Gastrocnemius medialis (tissue), 4 donors: ENCODE data around the gene TUT4. TPM values are rescaled to one million over a fixed set of nuclear protein-coding genes. Genes with fewer than 3 reads are reported as not detected.

Source experiments
- ATAC-seq, 2 donors: fragments of 150-250 bp; one replicate each; pipeline ENCODE4 v1.9.1; 2016
- DNase-seq, 2 donors: peaks; one replicate each; pipeline ENCODE4 v3.0.0-alpha.2; 2019
- H3K27ac ChIP-seq, 4 donors: fragments of 200-600 bp; sonication (generic); 1 replicate in 1 of 4; 2 replicates in 3 of 4; pipeline ENCODE4 v1.5.1; 2016 to 2018; ENCODE audit warnings: mild to moderate bottlenecking in 2 of 4, moderate library complexity in 1 of 4
- H3K27me3 ChIP-seq, 3 donors: fragments of 200-600 bp; sonication (generic) in 2 of 3; 1 replicate in 1 of 3; 2 replicates in 2 of 3; pipeline versions ENCODE4 v1.5.1 to v1.6.0; 2016 to 2019; ENCODE audit warnings: mild to moderate bottlenecking in 1 of 3, moderate library complexity in 1 of 3
- H3K36me3 ChIP-seq, 2 donors: fragments of 200-600 bp; sonication (generic) in 1 of 2; one replicate each; pipeline ENCODE4 v1.5.1; 2017 to 2018
- H3K4me1 ChIP-seq, 2 donors: fragments of 200-600 bp; sonication (generic) in 1 of 2; one replicate each; pipeline ENCODE4 v1.5.1; 2016 to 2017; ENCODE audit warnings: mild to moderate bottlenecking in 2 of 2
- H3K4me3 ChIP-seq, 4 donors: fragments of 200-600 bp; sonication (generic) in 3 of 4; 1 replicate in 1 of 4; 2 replicates in 3 of 4; pipeline ENCODE4 v1.5.1; 2016 to 2019; ENCODE audit warnings: mild to moderate bottlenecking in 2 of 4
- H3K9me3 ChIP-seq, 3 donors: fragments of 200-600 bp; sonication (generic) in 2 of 3; 1 replicate in 1 of 3; 2 replicates in 2 of 3; pipeline ENCODE4 v1.5.1; 2016 to 2019
- POLR2A ChIP-seq, 2 donors: fragments of 450-650 bp; IDR thresholded peaks; one replicate each; pipeline ENCODE4 v1.6.1; 2017; ENCODE audit warnings: antibody characterized with exemption in 2 of 2, mild to moderate bottlenecking in 2 of 2, moderate library complexity in 2 of 2
- in situ Hi-C, 4 donors: fragments of 200-750 bp; cut with MboI; loops; one replicate each; pipeline versions ENCODE4 v1.15.0 to v1.8.0; 2017; ENCODE audit warnings: low sequenced_read_pairs in 4 of 4
- intact Hi-C: fragments of 100-400 bp; cut with DNase I; formaldehyde crosslinking; loops from one replicate; pipeline ENCODE4 v1.15.1; 2023; ENCODE audit warnings: low total_unique reads
- total RNA-seq, 4 donors: library from RNA; depleted of rRNA; stranded (reverse); fragments of >200 nt; gene quantifications; one replicate each; pipeline versions ENCODE4 v1.1.0 to v1.2.3, GENCODE V29; 2016
- TF ChIP-seq, protein P1 (sequence below), 5 experiments: fragments of 450-650 bp in 3 of 5; fragments of 200-600 bp in 2 of 5; sonication (generic) in 2 of 5; IDR thresholded peaks in 4 of 5; conservative IDR thresholded peaks in 1 of 5; 1 replicate in 4 of 5; 2 replicates in 1 of 5; pipeline ENCODE4 v1.5.1; 2016 to 2019; ENCODE audit warnings: antibody characterized with exemption in 5 of 5, mild to moderate bottlenecking in 3 of 5, moderate library complexity in 3 of 5

Gene TUT4
- total RNA-seq, 4 donors from 2014 or later, result 51.7 to 152 (median 67.5) TPM

DNA sequence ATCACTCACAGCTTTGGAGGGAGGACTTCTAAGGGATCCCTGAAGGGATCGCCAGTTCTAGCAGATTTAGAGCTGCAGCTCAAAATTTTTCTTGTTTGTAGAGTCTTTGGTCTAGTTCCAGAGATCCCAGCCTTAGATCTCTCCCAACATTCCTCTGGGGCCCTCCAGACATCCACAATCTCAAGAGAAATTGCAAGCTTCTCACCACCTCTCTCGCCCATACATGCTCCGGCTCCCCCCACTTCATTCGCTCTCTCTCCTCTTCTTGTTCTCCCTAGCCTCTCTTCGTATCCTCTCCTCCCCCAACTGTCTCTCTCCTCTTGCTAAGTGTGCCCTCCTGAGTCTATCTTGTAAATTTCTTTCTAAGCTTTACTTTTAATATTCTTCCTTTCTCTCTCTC, 15.1 kb upstream of the TUT4 start:
- TF ChIP-seq, protein P1, sequence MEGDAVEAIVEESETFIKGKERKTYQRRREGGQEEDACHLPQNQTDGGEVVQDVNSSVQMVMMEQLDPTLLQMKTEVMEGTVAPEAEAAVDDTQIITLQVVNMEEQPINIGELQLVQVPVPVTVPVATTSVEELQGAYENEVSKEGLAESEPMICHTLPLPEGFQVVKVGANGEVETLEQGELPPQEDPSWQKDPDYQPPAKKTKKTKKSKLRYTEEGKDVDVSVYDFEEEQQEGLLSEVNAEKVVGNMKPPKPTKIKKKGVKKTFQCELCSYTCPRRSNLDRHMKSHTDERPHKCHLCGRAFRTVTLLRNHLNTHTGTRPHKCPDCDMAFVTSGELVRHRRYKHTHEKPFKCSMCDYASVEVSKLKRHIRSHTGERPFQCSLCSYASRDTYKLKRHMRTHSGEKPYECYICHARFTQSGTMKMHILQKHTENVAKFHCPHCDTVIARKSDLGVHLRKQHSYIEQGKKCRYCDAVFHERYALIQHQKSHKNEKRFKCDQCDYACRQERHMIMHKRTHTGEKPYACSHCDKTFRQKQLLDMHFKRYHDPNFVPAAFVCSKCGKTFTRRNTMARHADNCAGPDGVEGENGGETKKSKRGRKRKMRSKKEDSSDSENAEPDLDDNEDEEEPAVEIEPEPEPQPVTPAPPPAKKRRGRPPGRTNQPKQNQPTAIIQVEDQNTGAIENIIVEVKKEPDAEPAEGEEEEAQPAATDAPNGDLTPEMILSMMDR (IDR thresholded peaks at IDR 0.05 in 4 of 5, conservative IDR thresholded peaks at IDR 0.05 in 1 of 5), result no peak
- TF ChIP-seq POLR2A (IDR thresholded peaks at IDR 0.05), result no peak
- in situ Hi-C loops (no loop called here), intact Hi-C loops (no loop called here)
- DNase-seq (no peak), ATAC-seq (no peak)
- Histone ChIP-seq H3K27me3 (no peaks in the 10 kb centered on the region), H3K4me3 (no peak overlapping the region), H3K27ac (no peak overlapping the region), H3K9me3 (no peaks in the 10 kb centered on the region), H3K36me3 (no peaks in the 10 kb centered on the region), H3K4me1 (peaks cover 0 to 9% of the 10 kb centered on the region in 2 donors)

DNA sequence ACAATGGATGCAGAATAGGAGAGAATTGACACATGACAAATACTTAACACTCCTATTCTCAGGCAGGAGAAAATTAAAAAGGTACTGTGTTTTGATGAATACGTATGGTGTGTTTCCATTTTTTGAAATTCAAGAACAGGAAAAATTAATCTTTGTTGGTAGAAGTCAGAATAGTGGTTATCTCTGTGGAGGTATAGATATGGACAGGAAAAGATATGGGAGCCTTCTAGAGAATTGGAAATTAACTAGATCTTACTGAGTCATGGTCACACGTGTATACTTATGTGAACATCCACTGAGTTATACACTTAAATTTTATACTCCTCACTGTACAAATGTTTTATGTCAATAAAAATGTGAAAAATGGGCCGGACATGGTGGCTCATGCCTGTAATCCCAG, 9.9 kb upstream of the TUT4 start:
- DNase-seq (no peak), ATAC-seq (no peak)
- Histone ChIP-seq H3K27me3 (no peaks in the 10 kb centered on the region), H3K4me3 (no peak overlapping the region), H3K9me3 (no peaks in the 10 kb centered on the region), H3K27ac (no peak overlapping the region), H3K36me3 (no peaks in the 10 kb centered on the region), H3K4me1 (peaks cover 0 to 3% of the 10 kb centered on the region in 2 donors)
- intact Hi-C loops, result no loop called here
- in situ Hi-C loops, result no loop called here
- TF ChIP-seq POLR2A (IDR thresholded peaks at IDR 0.05), result no peak

DNA sequence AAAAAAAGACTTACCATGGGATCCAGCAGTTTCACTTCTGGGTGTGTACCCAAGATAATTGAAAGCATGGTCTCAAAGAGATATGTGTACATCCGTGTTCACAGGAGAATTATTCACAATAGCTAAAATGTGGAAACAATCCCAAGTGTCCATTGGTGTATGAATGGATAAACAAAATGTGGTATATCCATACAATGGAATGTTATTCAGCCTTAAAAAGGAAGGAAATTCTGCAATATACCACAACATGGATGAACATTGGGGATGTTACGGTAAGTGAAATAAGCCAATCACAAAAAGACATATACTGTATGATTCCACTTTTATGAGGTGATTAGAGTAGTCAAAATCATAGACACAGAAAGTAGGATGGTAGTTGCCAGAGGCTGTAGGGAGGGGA, 7.0 kb upstream of the TUT4 start:
- H3K36me3 ChIP-seq, result no peaks in the 10 kb centered on the region
- no peak for DNase-seq
- H3K4me1 ChIP-seq, result peaks cover 0 to 3% of the 10 kb centered on the region in 2 donors
- H3K9me3 ChIP-seq, result no peaks in the 10 kb centered on the region
- H3K27me3 ChIP-seq, result no peaks in the 10 kb centered on the region
- no peak overlapping the region for H3K4me3 ChIP-seq
- TF ChIP-seq, protein P1 (IDR thresholded peaks at IDR 0.05 in 4 of 5, conservative IDR thresholded peaks at IDR 0.05 in 1 of 5), result no peak
- no peak for ATAC-seq
- intact Hi-C loops, result no loop called here
- in situ Hi-C loops, result no loop called here
- H3K27ac ChIP-seq, result no peak overlapping the region

DNA sequence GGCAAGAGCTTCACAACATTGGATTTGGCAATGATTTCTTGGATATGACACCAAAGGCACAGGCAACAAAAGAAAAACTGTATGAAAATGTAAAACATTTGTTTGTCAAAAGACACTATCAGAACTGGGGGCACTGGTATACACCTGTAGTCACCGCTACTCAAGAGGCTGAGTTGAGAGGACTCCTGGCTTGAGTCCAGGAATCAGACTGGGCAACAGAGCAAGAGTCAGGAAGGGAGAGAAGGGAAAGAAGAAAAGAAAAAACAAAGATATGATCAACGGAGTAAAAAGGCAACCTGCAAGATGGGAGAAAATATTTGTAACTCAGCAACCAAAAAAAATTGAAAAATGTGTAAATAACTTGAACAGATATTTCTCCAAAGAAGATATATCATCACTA, 6.0 kb upstream of the TUT4 start:
- in situ Hi-C loops (no loop called here), intact Hi-C loops (no loop called here)
- Histone ChIP-seq H3K4me3 (no peak overlapping the region), H3K9me3 (no peaks in the 10 kb centered on the region), H3K36me3 (no peaks in the 10 kb centered on the region), H3K27me3 (no peaks in the 10 kb centered on the region), H3K27ac (no peak overlapping the region), H3K4me1 (peaks cover 4 to 6% of the 10 kb centered on the region in 2 donors)
- no peak for TF ChIP-seq POLR2A (IDR thresholded peaks at IDR 0.05)
- TF ChIP-seq, protein P1 (IDR thresholded peaks at IDR 0.05 in 4 of 5, conservative IDR thresholded peaks at IDR 0.05 in 1 of 5), result no peak
- DNase-seq (no peak), ATAC-seq (no peak)

DNA sequence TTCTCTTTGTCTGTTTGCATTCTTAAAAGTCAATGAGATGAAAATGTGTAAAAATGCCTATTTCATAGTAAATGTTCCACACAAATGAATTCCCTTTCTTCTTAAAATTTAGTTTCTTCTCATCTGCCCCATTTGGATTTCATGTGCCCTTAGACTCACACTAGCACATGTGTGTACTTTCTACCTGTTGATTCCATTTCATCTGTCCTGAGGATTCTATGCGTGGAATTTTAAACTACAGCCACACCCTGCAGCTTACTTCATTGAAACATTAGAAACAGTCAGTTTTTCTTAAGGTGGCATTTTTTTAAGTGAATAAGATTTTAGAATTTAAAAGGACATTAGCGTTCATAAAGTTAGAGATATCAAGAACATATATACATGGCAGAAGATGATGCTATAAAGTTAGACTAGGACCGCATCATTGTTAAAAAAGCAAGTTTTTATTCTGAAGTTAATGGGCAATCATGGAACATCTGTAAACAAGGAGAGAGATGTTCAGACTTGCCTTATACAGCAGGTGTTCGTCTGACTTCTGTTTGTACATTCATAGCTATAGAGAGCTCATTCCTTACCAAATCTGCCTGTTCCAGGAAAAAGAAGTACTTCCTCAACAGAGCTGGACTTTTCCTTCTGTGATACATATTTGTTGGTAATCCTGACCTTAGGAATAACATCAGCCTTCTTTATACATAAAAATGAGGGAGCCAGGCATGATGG, 3.9 kb upstream of the TUT4 start:
- ATAC-seq (no peak), DNase-seq (no peak)
- TF ChIP-seq, protein P1 (IDR thresholded peaks at IDR 0.05 in 4 of 5, conservative IDR thresholded peaks at IDR 0.05 in 1 of 5), result no peak
- TF ChIP-seq POLR2A (IDR thresholded peaks at IDR 0.05), result no peak
- Histone ChIP-seq H3K27me3 (no peaks in the 10 kb centered on the region), H3K27ac (no peak overlapping the region), H3K36me3 (no peaks in the 10 kb centered on the region), H3K4me1 (peaks cover 8 to 12% of the 10 kb centered on the region in 2 donors), H3K4me3 (no peak overlapping the region), H3K9me3 (no peaks in the 10 kb centered on the region)
- intact Hi-C loops (no loop called here), in situ Hi-C loops (no loop called here)
